Measurements from ENCODE around the gene STX2.

The STX2 gene

GRCh38 chr12:130742112-130742511 lies 96.9 kb downstream of the STX2 start:
- peaks cover 13% of the 10 kb centered on the region for H3K27me3 ChIP-seq (replicated peaks; ENCODE audit: control insufficient read depth, insufficient read depth, low read length)

More at GRCh38 chr12:130742112-130742511, 96.9 kb downstream of the STX2 start:
- Histone ChIP-seq H3K9me3 (ENCODE audit: control insufficient read depth, low read length) (peaks cover 12% of the 10 kb centered on the region), H3K4me1 (ENCODE audit: control insufficient read depth, insufficient read depth, low read length) (no peaks in the 10 kb centered on the region), H3K9ac (ENCODE audit: low read length) (no peak overlapping the region), H3K36me3 (ENCODE audit: control insufficient read depth, insufficient read depth, low read length, severe bottlenecking) (no peaks in the 10 kb centered on the region), H3K4me3 (ENCODE audit: low read length) (no peak overlapping the region)
- DNase-seq (ENCODE audit: low read depth) = no peak
